Measurements from ENCODE around the gene SLC35F3. TPM values are rescaled to one million over a fixed set of nuclear protein-coding genes. Genes with fewer than 3 reads are reported as not detected.

SLC35F3 gene
- total and polyA plus RNA-seq, 8 donors = 1.4 to 7.1 (median 2.5) TPM

GRCh38 chr1:234327577-234328164 lies 423.2 kb downstream of the SLC35F3 start:
- Histone ChIP-seq H3K27ac (no peak overlapping the region), H3K36me3 (no peaks in the 10 kb centered on the region), H3K27me3 (no peaks in the 10 kb centered on the region), H3K4me3 (no peak overlapping the region), H3K9me3 (no peaks in the 10 kb centered on the region), H3K4me1 (peaks cover 0 to 2% (median 0%) of the 10 kb centered on the region in 3 donors)
- WGBS, 2 donors = 79 to 86% methylated on average over 9 of the region's 9 CpGs
- DNase-seq (no peak), ATAC-seq (no peak), FAIRE-seq (no peak)
- intact Hi-C loops (cut with DNase I) = loop anchor here in 1 of 3 donors (10.0 kb wide), 2 partner anchors 113 to 163 kb away; no protein-coding TSS in a partner anchor
- no peak for TF ChIP-seq CTCF (IDR thresholded peaks at IDR 0.05)

GRCh38 chr1:234330843-234331215 lies 426.4 kb downstream of the SLC35F3 start:
- intact Hi-C loops (cut with DNase I) = no loop called here
- Histone ChIP-seq H3K4me1 (peaks cover 0 to 2% (median 0%) of the 10 kb centered on the region in 3 donors), H3K9me3 (no peaks in the 10 kb centered on the region), H3K27ac (no peak overlapping the region), H3K27me3 (no peaks in the 10 kb centered on the region), H3K36me3 (no peaks in the 10 kb centered on the region), H3K4me3 (no peak overlapping the region)
- no peak for TF ChIP-seq CTCF (IDR thresholded peaks at IDR 0.05)
- no peak for ATAC-seq
- no peak for FAIRE-seq
- DNase-seq = no peak
- WGBS, 2 donors = 85 to 87% methylated on average over 4 of the region's 4 CpGs

- DNase-seq (no peak), ATAC-seq (no peak), FAIRE-seq (no peak)
- Histone ChIP-seq H3K36me3 (no peaks in the 10 kb centered on the region), H3K27ac (no peak overlapping the region), H3K4me3 (no peak overlapping the region), H3K9me3 (no peaks in the 10 kb centered on the region), H3K27me3 (no peaks in the 10 kb centered on the region), H3K4me1 (peaks cover 0 to 2% (median 0%) of the 10 kb centered on the region in 3 donors)
- intact Hi-C loops (cut with DNase I) = no loop called here
- 83 to 85% methylated on average over 2 of the region's 2 CpGs for WGBS, 2 donors
- no peak for TF ChIP-seq CTCF (IDR thresholded peaks at IDR 0.05)
Observed at GRCh38 chr1:234331507-234331906, 427.0 kb downstream of the SLC35F3 start.

GRCh38 chr1:234336359-234336758 lies 431.9 kb downstream of the SLC35F3 start:
- intact Hi-C loops (cut with DNase I) = no loop called here
- ATAC-seq (no peak), FAIRE-seq (no peak), DNase-seq (no peak)
- Histone ChIP-seq H3K4me3 (no peak overlapping the region), H3K9me3 (peaks cover 0 to 11% (median 0%) of the 10 kb centered on the region in 4 donors), H3K27me3 (no peaks in the 10 kb centered on the region), H3K36me3 (no peaks in the 10 kb centered on the region), H3K4me1 (no peaks in the 10 kb centered on the region), H3K27ac (no peak overlapping the region)
- TF ChIP-seq CTCF (IDR thresholded peaks at IDR 0.05) = no peak
- WGBS, 2 donors = 69 to 70% methylated on average over 2 of the region's 2 CpGs

GRCh38 chr1:234337233-234337632 lies 432.8 kb downstream of the SLC35F3 start:
- TF ChIP-seq CTCF (IDR thresholded peaks at IDR 0.05) = no peak
- no peaks in the 10 kb centered on the region for H3K36me3 ChIP-seq
- no peak for FAIRE-seq
- intact Hi-C loops (cut with DNase I) = no loop called here
- 97 to 100% methylated on average over 1 of the region's 1 CpG for WGBS, 2 donors
- no peak overlapping the region for H3K4me3 ChIP-seq
- H3K27ac ChIP-seq = no peak overlapping the region
- no peaks in the 10 kb centered on the region for H3K4me1 ChIP-seq
- no peaks in the 10 kb centered on the region for H3K27me3 ChIP-seq
- ATAC-seq = no peak
- DNase-seq = no peak
- peaks cover 0 to 11% (median 0%) of the 10 kb centered on the region in 4 donors for H3K9me3 ChIP-seq
